ENCODE data around the gene PFAS. TPM values are rescaled to one million over a fixed set of nuclear protein-coding genes. Genes with fewer than 3 reads are reported as not detected.

Gene PFAS
- total RNA-seq, 1 experiment from 2014 or later, result 228 TPM

DNA sequence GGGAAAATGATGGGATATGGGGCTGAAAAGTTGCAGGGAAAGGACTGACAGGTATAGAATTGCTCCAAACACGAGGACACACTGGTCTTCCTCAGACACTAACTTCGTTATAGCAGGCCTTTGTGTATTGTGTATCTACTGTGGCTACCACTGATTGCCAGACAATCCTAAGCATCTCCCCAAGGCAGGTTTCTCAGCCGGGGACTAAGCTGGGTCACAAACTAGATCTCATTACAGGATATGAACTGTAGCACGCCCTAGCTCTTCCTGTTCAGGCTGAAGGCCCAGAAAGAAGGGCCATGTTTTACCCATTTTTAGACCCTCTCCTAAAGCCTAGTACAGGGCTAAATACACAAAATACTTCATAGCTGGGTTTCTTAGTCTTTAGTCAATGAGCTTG, 34.3 kb downstream of the PFAS start:
- DNase-seq, result no peak
- H3K79me1 ChIP-seq (ENCODE audit: insufficient read depth, low read depth, low read length, poor library complexity, severe bottlenecking), result no peaks in the 10 kb centered on the region
- H4K20me1 ChIP-seq (ENCODE audit: control insufficient read depth, insufficient read depth, insufficient read length), result no peaks in the 10 kb centered on the region
- TF ChIP-seq, protein P1, sequence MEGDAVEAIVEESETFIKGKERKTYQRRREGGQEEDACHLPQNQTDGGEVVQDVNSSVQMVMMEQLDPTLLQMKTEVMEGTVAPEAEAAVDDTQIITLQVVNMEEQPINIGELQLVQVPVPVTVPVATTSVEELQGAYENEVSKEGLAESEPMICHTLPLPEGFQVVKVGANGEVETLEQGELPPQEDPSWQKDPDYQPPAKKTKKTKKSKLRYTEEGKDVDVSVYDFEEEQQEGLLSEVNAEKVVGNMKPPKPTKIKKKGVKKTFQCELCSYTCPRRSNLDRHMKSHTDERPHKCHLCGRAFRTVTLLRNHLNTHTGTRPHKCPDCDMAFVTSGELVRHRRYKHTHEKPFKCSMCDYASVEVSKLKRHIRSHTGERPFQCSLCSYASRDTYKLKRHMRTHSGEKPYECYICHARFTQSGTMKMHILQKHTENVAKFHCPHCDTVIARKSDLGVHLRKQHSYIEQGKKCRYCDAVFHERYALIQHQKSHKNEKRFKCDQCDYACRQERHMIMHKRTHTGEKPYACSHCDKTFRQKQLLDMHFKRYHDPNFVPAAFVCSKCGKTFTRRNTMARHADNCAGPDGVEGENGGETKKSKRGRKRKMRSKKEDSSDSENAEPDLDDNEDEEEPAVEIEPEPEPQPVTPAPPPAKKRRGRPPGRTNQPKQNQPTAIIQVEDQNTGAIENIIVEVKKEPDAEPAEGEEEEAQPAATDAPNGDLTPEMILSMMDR (conservative IDR thresholded peaks at IDR 0.05), result no peak
- H2BK5ac ChIP-seq (ENCODE audit: insufficient read length, low read length), result no peak overlapping the region
- H3K23ac ChIP-seq (ENCODE audit: insufficient read length, low read depth, low read length), result no peak overlapping the region
- no peak overlapping the region for H2BK15ac ChIP-seq (ENCODE audit: low read depth, low read length)
- no peaks in the 10 kb centered on the region for H3K4me1 ChIP-seq (ENCODE audit: insufficient read depth, low read length)
- no peak overlapping the region for H3T11ph ChIP-seq (ENCODE audit: low read length)
- H3K9me3 ChIP-seq (ENCODE audit: control insufficient read depth, low read depth, low read length), result no peaks in the 10 kb centered on the region
- H3K4me2 ChIP-seq (ENCODE audit: insufficient read depth, insufficient read length, low read length), result no peak overlapping the region
- no peaks in the 10 kb centered on the region for H3K79me2 ChIP-seq (ENCODE audit: insufficient read depth, low read length)
- no peak overlapping the region for H2BK120ac ChIP-seq (ENCODE audit: low read depth, low read length, poor library complexity, severe bottlenecking)
- H2BK12ac ChIP-seq (ENCODE audit: insufficient read length, low read depth, low read length), result no peak overlapping the region
- H2AK5ac ChIP-seq (ENCODE audit: insufficient read length, low read length), result no peak overlapping the region
- Mint-ChIP-seq H3K27ac (no peak overlapping the region), H3K9me3 (no peaks in the 10 kb centered on the region; a peak in 1 of 5 replicates), H3K4me1 (peaks cover 12% of the 10 kb centered on the region in 2 experiments), H3K27me3 (ENCODE audit: low read depth) (no peaks in the 10 kb centered on the region), H3K4me3 (peak overlapping the region in 1 of 2 experiments; percentile 26; a peak in 1 of 5 replicates), H3K36me3 (ENCODE audit: insufficient read depth in 1 of 3, low read depth in 3 of 3) (0 out of 7 replicates have a peak, but pooled peaks cover 0 to 4% (median 0%) of the 10 kb centered on the region in 3 experiments)
- no peaks in the 10 kb centered on the region for H3K27me3 ChIP-seq (ENCODE audit: insufficient read depth, low read length)
- H3K23me2 ChIP-seq (ENCODE audit: insufficient read length, low read depth, low read length, poor library complexity, severe bottlenecking), result no peaks in the 10 kb centered on the region
- H3K56ac ChIP-seq (ENCODE audit: insufficient read length, low read depth, low read length), result no peak overlapping the region
- no CpG with 5 or more reads among the region's 4 CpGs for WGBS (ENCODE audit: extremely low coverage, insufficient read length, low lambda C conversion rate)
- no peak overlapping the region for H4K91ac ChIP-seq (ENCODE audit: insufficient read length, low read depth, low read length)
- no peak overlapping the region for H3K4ac ChIP-seq (ENCODE audit: low read depth, low read length)
- H2AFZ ChIP-seq (ENCODE audit: low read length), result no peak overlapping the region
- H3K9ac ChIP-seq (ENCODE audit: extremely low read depth, insufficient read length, low read length), result no peak overlapping the region
- H4K5ac ChIP-seq (ENCODE audit: insufficient read length, low read depth, low read length), result no peak overlapping the region
- no peak overlapping the region for H4K8ac ChIP-seq (replicated peaks; ENCODE audit: insufficient read length, low read depth, low read length)
- no peak overlapping the region for H3K27ac ChIP-seq (ENCODE audit: insufficient read length, low read depth, low read length)
- H3K18ac ChIP-seq (ENCODE audit: insufficient read length, low read depth, low read length), result no peak overlapping the region
- H2BK20ac ChIP-seq (ENCODE audit: low read depth, low read length, poor library complexity, severe bottlenecking), result no peak overlapping the region
- H3K14ac ChIP-seq (ENCODE audit: insufficient read depth, low read length), result no peak overlapping the region

All from H9 (cell line).